22Rv1 (cell line): ENCODE results near the gene POLR2I.

Experiments used
- H3K27ac ChIP-seq: fragments of 450-650 bp; 2 replicates; pipeline ENCODE4 v1.5.1; 2017
- CTCF ChIP-seq: fragments of 450-650 bp; IDR thresholded peaks from 2 replicates; pipeline ENCODE4 v1.5.1; 2017; ENCODE audit warnings: mild to moderate bottlenecking
- ZFX ChIP-seq: fragments of 450-650 bp; IDR thresholded peaks from 2 replicates; pipeline ENCODE4 v1.6.1; 2017; ENCODE audit warnings: antibody characterized with exemption, borderline replicate concordance

POLR2I gene

GRCh38 chr19:36114721-36115452, at the start of gene POLR2I:
TSS of gene POLR2I (minus strand) at chr19:36114875. CDS start at chr19:36114856, 19 bp downstream.
- peak within 1 kb of the TSS; percentile 86 for H3K27ac ChIP-seq
- no peak for TF ChIP-seq ZFX
- TF ChIP-seq CTCF: no peak

- TF ChIP-seq ZFX: no peak
- no peak for TF ChIP-seq CTCF
- peak overlapping the region; percentile 92; the same call in 1 of the 2 replicates for H3K27ac ChIP-seq
Observed at GRCh38 chr19:36163813-36164212, 49.1 kb upstream of the POLR2I start.

GRCh38 chr19:36160821-36161596, 46.3 kb upstream of the POLR2I start:
- H3K27ac ChIP-seq: peak overlapping the region; percentile 20; the same call in 1 of the 2 replicates
- TF ChIP-seq CTCF: no peak
- TF ChIP-seq ZFX: no peak

- 0 out of 2 replicates have a peak overlapping the region, but pooled peaks have one; percentile 7 for H3K27ac ChIP-seq
- no peak for TF ChIP-seq ZFX
- no peak for TF ChIP-seq CTCF
Observed at GRCh38 chr19:36153126-36153525, 38.5 kb upstream of the POLR2I start.

GRCh38 chr19:36152352-36153091, 37.8 kb upstream of the POLR2I start, which contains the start of gene COX7A1:
TSS of gene COX7A1 (minus strand) at chr19:36152447. CDS start at chr19:36152407, 40 bp downstream.
- TF ChIP-seq CTCF (no peak), ZFX (no peak)
- 0 out of 2 replicates have a peak within 1 kb of the TSS, but pooled peaks have one; percentile 7 for H3K27ac ChIP-seq

- TF ChIP-seq ZFX: no peak
- TF ChIP-seq CTCF: no peak
- no peak overlapping the region for H3K27ac ChIP-seq
Observed at GRCh38 chr19:36152019-36152351, 37.3 kb upstream of the POLR2I start.
